Testis (tissue), 3 donors: ENCODE data around the gene CDK5RAP1. TPM values are rescaled to one million over a fixed set of nuclear protein-coding genes. Genes with fewer than 3 reads are reported as not detected.

ENCODE experiments used
- DNase-seq: peaks from one replicate; pipeline ENCODE4 v3.0.0-alpha.2; 2019
- H3K27ac ChIP-seq, 2 donors: fragments of 200-600 bp; sonication (generic); one replicate each; pipeline ENCODE4 v1.5.1; 2019
- H3K27me3 ChIP-seq: fragments of 200-600 bp; sonication (generic); one replicate; pipeline ENCODE4 v1.5.1; 2019
- H3K36me3 ChIP-seq: fragments of 200-600 bp; sonication (generic); one replicate; pipeline ENCODE4 v1.5.1; 2017; ENCODE audit warnings: low read depth; ENCODE audit errors: missing control alignments
- H3K4me1 ChIP-seq: fragments of 200-600 bp; sonication (generic); one replicate; pipeline ENCODE4 v1.5.1; 2019
- H3K4me3 ChIP-seq, 2 donors: fragments of 200-600 bp; sonication (generic); one replicate each; pipeline ENCODE4 v1.5.1; 2017 to 2019
- H3K9me3 ChIP-seq: fragments of 200-600 bp; sonication (generic); one replicate; pipeline ENCODE4 v1.5.1; 2017
- POLR2A ChIP-seq: fragments of 450-650 bp; IDR thresholded peaks from one replicate; pipeline ENCODE4 v1.6.1; 2017; ENCODE audit warnings: antibody characterized with exemption, mild to moderate bottlenecking, moderate library complexity
- WGBS, 2 donors: methylation state at CpG; one replicate each; pipeline ENCODE4 v1.1.5; 2018; 5-methylcytosine and 5-hydroxymethylcytosine counted together
- intact Hi-C: fragments of 100-400 bp; cut with DNase I; formaldehyde crosslinking; loops from one replicate; pipeline ENCODE4 v1.15.1; 2023; ENCODE audit warnings: low total_unique reads
- polyA plus RNA-seq: library from polyadenylated mRNA; stranded (reverse); fragments of 350-450 nt; fragmentation: Illumina TruSeq; extraction: RNeasy Lipid Tissue Mini Kit (QIAGEN cat#74804); gene quantifications from one replicate; pipeline ENCODE4 v1.2.3, GENCODE V29; 2014; ENCODE audit warnings: low read depth, low replicate concordance; ENCODE audit not compliant: insufficient read depth
- total RNA-seq, 2 donors: library from RNA; depleted of rRNA; stranded (reverse); fragments of >200 nt; gene quantifications; one replicate each; pipeline ENCODE4 v1.2.3, GENCODE V29; 2016
- TF ChIP-seq, protein P1 (sequence below), 3 experiments: fragments of 450-650 bp in 2 of 3; fragments of 200-600 bp in 1 of 3; sonication (generic) in 1 of 3; IDR thresholded peaks; one replicate each; pipeline ENCODE4 v1.5.1; 2016 to 2019; ENCODE audit warnings: antibody characterized with exemption in 3 of 3, mild to moderate bottlenecking in 2 of 3, moderate library complexity in 1 of 3

Gene CDK5RAP1
- total and polyA plus RNA-seq, 3 donors from 2014 or later, result 30.8 to 36.6 (median 35.9) TPM

DNA sequence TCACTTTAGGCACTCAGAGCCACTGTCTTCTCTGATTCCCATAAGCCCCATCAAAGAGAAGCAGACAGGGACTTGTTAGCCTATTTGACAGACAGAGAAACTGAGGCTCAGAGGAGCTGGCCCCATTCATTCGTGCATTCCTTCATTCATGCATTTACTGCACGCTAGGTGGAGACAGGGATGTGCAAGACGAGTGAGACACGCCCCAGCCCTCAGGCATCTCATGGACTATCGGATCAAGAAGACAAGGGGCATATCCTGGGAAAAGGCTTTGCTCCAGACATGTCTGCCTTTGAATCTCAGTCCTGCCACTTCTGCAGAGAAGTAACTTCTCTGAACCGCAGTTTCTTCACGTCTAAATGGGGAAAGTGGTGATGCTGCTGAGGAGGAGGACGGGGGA is 64.2 kb downstream of the CDK5RAP1 start:
- 60 to 80% methylated on average over 8 of the region's 8 CpGs for WGBS, 2 donors
- no peak for DNase-seq
- H3K27me3 ChIP-seq, result no peaks in the 10 kb centered on the region
- no peaks in the 10 kb centered on the region for H3K36me3 ChIP-seq
- H3K4me3 ChIP-seq, result no peak overlapping the region
- no peak overlapping the region for H3K27ac ChIP-seq
- intact Hi-C loops, result no loop called here
- no peaks in the 10 kb centered on the region for H3K9me3 ChIP-seq
- TF ChIP-seq POLR2A, result no peak
- H3K4me1 ChIP-seq, result no peaks in the 10 kb centered on the region

DNA sequence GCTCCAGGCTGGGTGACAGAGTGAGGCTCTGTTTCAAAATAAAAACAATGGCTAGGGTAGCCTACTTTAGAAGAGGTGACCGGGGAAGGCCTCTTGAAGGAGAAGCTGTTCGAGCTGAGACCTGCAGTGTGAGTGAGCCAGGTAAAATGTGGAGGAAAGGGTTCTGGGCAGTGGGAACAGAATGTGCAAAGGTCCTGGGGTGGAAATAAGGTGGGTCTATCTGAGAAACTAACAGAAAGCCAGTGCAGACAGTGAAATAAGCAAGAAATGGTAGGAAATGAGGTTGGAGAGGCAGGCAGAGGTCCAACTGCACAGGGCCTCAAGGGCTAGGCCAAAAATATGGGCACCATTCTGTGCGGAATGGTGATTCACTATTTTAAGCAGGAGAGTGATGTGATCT is 64.9 kb downstream of the CDK5RAP1 start:
- H3K4me1 ChIP-seq, result no peaks in the 10 kb centered on the region
- intact Hi-C loops, result no loop called here
- H3K36me3 ChIP-seq, result no peaks in the 10 kb centered on the region
- H3K27me3 ChIP-seq, result no peaks in the 10 kb centered on the region
- DNase-seq, result no peak
- TF ChIP-seq, protein P1, sequence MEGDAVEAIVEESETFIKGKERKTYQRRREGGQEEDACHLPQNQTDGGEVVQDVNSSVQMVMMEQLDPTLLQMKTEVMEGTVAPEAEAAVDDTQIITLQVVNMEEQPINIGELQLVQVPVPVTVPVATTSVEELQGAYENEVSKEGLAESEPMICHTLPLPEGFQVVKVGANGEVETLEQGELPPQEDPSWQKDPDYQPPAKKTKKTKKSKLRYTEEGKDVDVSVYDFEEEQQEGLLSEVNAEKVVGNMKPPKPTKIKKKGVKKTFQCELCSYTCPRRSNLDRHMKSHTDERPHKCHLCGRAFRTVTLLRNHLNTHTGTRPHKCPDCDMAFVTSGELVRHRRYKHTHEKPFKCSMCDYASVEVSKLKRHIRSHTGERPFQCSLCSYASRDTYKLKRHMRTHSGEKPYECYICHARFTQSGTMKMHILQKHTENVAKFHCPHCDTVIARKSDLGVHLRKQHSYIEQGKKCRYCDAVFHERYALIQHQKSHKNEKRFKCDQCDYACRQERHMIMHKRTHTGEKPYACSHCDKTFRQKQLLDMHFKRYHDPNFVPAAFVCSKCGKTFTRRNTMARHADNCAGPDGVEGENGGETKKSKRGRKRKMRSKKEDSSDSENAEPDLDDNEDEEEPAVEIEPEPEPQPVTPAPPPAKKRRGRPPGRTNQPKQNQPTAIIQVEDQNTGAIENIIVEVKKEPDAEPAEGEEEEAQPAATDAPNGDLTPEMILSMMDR (IDR thresholded peaks at IDR 0.05), result no peak
- no peak for TF ChIP-seq POLR2A
- WGBS, 2 donors, result 83 to 92% methylated on average over 3 of the region's 3 CpGs
- H3K27ac ChIP-seq, result no peak overlapping the region
- no peaks in the 10 kb centered on the region for H3K9me3 ChIP-seq
- H3K4me3 ChIP-seq, result no peak overlapping the region

DNA sequence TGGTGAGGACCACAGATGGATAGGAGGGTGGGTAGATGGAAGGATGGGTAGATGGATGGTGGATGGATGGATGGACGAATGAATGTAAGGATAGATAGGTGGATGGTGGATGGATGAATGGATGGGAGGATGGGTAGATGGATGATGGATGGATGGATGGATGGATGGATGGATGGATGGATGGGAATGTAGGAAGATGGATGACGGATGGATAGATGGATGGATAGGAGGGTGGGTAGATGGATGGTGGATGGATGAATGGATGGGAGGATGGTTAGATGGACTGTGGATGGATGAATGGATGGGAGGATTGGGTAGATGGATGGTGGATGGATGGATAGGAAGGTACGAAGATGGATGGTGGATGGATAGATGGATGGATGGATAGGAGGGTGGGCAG is 67.2 kb downstream of the CDK5RAP1 start:
- Histone ChIP-seq H3K4me3 (no peak overlapping the region), H3K4me1 (no peaks in the 10 kb centered on the region), H3K27me3 (no peaks in the 10 kb centered on the region), H3K9me3 (no peaks in the 10 kb centered on the region), H3K36me3 (no peaks in the 10 kb centered on the region), H3K27ac (no peak overlapping the region)
- 91% methylated on average over 3 of the region's 3 CpGs for WGBS, 2 donors
- TF ChIP-seq POLR2A, result no peak
- TF ChIP-seq, protein P1 (IDR thresholded peaks at IDR 0.05), result no peak
- intact Hi-C loops, result no loop called here
- no peak for DNase-seq

DNA sequence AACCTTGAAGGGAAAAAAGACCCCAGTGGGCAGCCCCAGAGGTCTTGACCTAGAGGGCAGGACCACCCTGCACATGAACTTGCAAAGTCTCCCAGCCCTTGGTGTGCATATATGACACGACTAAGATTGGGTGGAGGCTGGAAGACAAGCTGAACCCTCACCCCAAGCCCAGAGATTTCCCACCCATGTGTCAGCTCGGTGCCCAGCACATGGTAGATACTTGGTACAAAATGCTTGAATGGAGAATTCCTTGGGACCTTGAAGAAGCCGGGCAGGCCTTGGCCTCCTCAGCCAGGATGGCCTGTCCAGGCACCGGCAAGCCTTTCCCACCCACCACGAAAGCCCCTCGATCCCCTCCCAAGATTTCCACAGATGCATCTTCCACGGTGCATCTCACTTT is 67.7 kb downstream of the CDK5RAP1 start:
- intact Hi-C loops, result no loop called here
- H3K9me3 ChIP-seq, result no peaks in the 10 kb centered on the region
- WGBS, 2 donors, result 93 to 96% methylated on average over 4 to 7 of the region's 7 CpGs
- no peak for TF ChIP-seq POLR2A
- TF ChIP-seq, protein P1 (IDR thresholded peaks at IDR 0.05), result no peak
- no peaks in the 10 kb centered on the region for H3K36me3 ChIP-seq
- H3K27ac ChIP-seq, result no peak overlapping the region
- no peaks in the 10 kb centered on the region for H3K4me1 ChIP-seq
- DNase-seq, result no peak
- no peak overlapping the region for H3K4me3 ChIP-seq
- no peaks in the 10 kb centered on the region for H3K27me3 ChIP-seq

DNA sequence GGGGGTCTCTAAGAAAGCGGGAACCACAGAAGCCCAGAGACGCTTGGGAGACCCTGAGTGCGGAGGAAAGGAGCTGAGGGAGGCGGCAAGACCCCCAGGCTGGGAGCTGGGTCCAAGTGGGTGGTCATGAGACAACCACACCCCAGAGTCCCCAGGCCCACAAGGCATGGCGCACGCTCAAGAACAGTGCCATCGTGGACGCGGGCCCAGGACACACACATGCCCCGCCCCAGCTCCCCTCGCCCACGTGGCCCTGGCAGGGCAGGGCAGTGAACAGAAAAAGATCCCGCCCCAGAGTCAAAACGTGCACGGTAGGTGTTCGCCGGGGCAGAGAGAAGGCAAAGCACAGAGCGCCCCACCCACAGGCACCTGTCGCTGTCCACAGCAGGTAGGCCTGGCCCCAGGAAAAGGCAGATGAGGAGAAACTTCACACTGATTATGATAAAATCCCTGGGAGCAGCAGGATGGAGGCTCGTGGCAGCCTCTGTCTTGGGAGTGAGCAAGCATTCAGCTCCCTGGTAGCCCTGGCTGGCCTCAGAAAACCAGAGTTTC is 68.3 kb downstream of the CDK5RAP1 start:
- intact Hi-C loops, result no loop called here

More for the DNA sequence above, 68.3 kb downstream of the CDK5RAP1 start:
- H3K4me3 ChIP-seq, result no peak overlapping the region
- H3K9me3 ChIP-seq, result no peaks in the 10 kb centered on the region
- no peak for DNase-seq
- H3K36me3 ChIP-seq, result no peaks in the 10 kb centered on the region
- WGBS, 2 donors, result 88 to 89% methylated on average over 19 to 20 of the region's 20 CpGs
- H3K4me1 ChIP-seq, result no peaks in the 10 kb centered on the region
- no peaks in the 10 kb centered on the region for H3K27me3 ChIP-seq
- TF ChIP-seq POLR2A, result no peak
- TF ChIP-seq, protein P1 (IDR thresholded peaks at IDR 0.05), result no peak
- H3K27ac ChIP-seq, result no peak overlapping the region
